ENCODE data around the gene NTRK3. TPM values are rescaled to one million over a fixed set of nuclear protein-coding genes. Genes with fewer than 3 reads are reported as not detected.

Gene NTRK3
- total RNA-seq, 4 donors from 2014 or later = 0.94 to 3.2 (median 1.8) TPM

DNA sequence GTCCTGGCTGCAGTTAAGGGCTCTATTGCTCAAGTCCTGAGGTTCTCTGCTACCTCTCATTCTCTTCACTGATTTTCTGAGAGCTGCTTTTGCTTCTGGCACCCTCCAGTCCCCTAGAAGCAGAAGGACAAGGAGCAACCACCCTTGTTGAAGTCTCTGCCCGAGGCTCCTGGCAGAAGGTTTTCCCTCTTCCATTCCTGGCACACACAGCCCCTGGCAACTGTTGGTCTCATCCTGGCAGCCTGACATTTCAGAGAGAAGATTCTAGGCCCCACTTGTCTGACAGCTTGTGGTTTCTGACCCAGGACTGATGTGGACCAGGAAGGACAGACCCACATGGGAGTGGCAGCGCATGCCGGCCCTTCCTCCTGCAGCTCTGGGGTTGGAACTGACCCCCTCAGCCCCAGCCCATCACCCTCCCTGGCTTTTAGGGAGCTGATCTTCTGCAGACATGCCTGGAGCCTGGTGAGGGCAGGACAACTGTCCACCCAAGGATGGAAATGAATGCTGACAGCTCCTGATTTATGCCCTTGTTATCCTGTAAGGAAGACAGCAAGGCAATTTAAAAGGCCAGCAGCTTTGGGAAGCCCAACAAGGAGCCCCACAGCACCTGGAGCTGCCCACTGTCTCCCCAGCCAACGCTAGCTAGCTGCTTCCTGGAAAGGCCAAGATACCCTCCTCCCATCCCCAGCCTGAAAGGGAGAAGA, 13.0 kb upstream of the NTRK3 start:
- 65 to 67% methylated on average over 2 to 4 of the region's 4 CpGs for WGBS, 2 donors
- intact Hi-C loops (cut with DNase I) = no loop called here

DNA sequence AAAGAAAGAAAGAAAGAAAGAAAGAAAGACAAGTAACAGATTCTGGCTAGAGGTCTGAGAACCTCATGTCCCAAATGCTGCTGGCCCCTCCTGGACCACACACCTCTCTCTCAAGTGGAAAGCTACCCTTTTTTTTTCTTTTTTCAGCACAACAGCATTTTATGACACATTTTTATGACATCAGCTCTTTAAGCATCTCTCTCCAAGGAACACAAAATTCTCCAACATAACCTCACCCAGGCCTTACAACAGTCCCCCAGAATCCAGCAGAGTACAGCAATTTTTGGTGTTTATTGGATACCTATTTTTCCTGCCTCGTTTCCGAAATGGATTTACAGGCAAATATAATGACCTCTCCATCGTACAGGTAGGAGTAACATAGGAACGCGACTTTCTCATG, 11.2 kb upstream of the NTRK3 start:
- no peaks in the 10 kb centered on the region for H3K9me3 ChIP-seq
- 78 to 79% methylated on average over 5 of the region's 5 CpGs for WGBS, 2 donors
- TF ChIP-seq, protein P1, sequence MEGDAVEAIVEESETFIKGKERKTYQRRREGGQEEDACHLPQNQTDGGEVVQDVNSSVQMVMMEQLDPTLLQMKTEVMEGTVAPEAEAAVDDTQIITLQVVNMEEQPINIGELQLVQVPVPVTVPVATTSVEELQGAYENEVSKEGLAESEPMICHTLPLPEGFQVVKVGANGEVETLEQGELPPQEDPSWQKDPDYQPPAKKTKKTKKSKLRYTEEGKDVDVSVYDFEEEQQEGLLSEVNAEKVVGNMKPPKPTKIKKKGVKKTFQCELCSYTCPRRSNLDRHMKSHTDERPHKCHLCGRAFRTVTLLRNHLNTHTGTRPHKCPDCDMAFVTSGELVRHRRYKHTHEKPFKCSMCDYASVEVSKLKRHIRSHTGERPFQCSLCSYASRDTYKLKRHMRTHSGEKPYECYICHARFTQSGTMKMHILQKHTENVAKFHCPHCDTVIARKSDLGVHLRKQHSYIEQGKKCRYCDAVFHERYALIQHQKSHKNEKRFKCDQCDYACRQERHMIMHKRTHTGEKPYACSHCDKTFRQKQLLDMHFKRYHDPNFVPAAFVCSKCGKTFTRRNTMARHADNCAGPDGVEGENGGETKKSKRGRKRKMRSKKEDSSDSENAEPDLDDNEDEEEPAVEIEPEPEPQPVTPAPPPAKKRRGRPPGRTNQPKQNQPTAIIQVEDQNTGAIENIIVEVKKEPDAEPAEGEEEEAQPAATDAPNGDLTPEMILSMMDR (IDR thresholded peaks at IDR 0.05) = no peak
- no peak for TF ChIP-seq POLR2A (IDR thresholded peaks at IDR 0.05)
- H3K36me3 ChIP-seq = no peaks in the 10 kb centered on the region
- no peaks in the 10 kb centered on the region for H3K27me3 ChIP-seq
- no peak for DNase-seq
- no peak overlapping the region for H3K4me3 ChIP-seq (replicated peaks in 1 of 3)
- H3K27ac ChIP-seq = no peak overlapping the region
- intact Hi-C loops (cut with DNase I) = no loop called here
- no peaks in the 10 kb centered on the region for H3K4me1 ChIP-seq

More for the DNA sequence above, 13.0 kb upstream of the NTRK3 start:
- no peak overlapping the region for H3K27ac ChIP-seq
- no peaks in the 10 kb centered on the region for H3K36me3 ChIP-seq
- no peak for TF ChIP-seq POLR2A (IDR thresholded peaks at IDR 0.05)
- no peaks in the 10 kb centered on the region for H3K9me3 ChIP-seq
- H3K4me1 ChIP-seq = no peaks in the 10 kb centered on the region
- no peak for DNase-seq
- H3K27me3 ChIP-seq = no peaks in the 10 kb centered on the region
- no peak overlapping the region for H3K4me3 ChIP-seq (replicated peaks in 1 of 3)

DNA sequence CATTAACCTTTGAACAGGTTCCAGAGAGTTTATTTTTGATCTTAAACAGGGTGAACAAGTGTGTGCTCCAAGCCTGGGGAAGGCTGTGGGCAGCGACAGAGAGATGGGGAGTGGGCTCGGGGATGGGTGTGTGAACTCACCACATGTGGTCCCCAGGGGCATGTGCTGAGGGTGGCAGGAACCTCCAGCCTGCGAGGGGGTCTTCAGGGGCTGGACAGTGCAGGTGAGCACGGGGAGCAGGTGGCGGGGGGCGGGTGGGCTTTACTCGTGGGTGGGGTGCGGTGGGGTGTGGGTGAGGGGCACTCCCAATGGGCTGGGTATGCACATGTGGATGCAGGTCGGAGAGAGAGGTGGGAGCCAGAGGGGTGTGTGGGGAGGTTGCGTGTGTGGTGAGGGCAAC, 9.6 kb upstream of the NTRK3 start:
- Histone ChIP-seq H3K36me3 (no peaks in the 10 kb centered on the region), H3K9me3 (no peaks in the 10 kb centered on the region), H3K4me1 (no peaks in the 10 kb centered on the region), H3K4me3 (replicated peaks in 1 of 3) (no peak overlapping the region), H3K27me3 (no peaks in the 10 kb centered on the region), H3K27ac (no peak overlapping the region)
- intact Hi-C loops (cut with DNase I) = no loop called here
- DNase-seq = no peak
- 83 to 87% methylated on average over 10 of the region's 10 CpGs for WGBS, 2 donors
- TF ChIP-seq, protein P1 (IDR thresholded peaks at IDR 0.05) = no peak
- no peak for TF ChIP-seq POLR2A (IDR thresholded peaks at IDR 0.05)

DNA sequence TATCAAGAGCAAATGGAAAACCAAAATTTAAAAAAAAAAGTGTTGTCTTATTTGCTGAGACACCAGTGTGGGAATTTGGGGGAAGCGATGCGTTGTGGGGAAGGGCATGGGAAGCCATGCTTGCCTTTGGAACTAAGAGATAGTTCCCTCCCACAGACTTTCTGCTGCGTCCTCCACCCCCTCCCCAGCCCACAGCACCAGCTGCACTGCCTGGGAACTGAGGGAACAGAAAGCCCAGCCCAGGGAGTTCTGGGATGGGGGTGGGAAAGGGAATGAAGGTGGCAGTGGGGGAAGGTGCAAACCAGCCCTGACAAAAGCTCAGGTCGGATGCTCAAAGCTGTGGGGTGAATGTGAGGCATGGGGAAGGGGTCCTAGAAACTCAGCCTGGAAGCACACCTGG, 8.1 kb upstream of the NTRK3 start:
- H3K4me1 ChIP-seq = no peaks in the 10 kb centered on the region
- H3K4me3 ChIP-seq (replicated peaks in 1 of 3) = no peak overlapping the region
- TF ChIP-seq, protein P1 (IDR thresholded peaks at IDR 0.05) = no peak
- TF ChIP-seq POLR2A (IDR thresholded peaks at IDR 0.05) = no peak
- H3K27ac ChIP-seq = no peak overlapping the region
- H3K36me3 ChIP-seq = no peaks in the 10 kb centered on the region
- 77 to 79% methylated on average over 4 of the region's 4 CpGs for WGBS, 2 donors
- DNase-seq = no peak
- intact Hi-C loops (cut with DNase I) = no loop called here
- H3K9me3 ChIP-seq = no peaks in the 10 kb centered on the region
- H3K27me3 ChIP-seq = no peaks in the 10 kb centered on the region

DNA sequence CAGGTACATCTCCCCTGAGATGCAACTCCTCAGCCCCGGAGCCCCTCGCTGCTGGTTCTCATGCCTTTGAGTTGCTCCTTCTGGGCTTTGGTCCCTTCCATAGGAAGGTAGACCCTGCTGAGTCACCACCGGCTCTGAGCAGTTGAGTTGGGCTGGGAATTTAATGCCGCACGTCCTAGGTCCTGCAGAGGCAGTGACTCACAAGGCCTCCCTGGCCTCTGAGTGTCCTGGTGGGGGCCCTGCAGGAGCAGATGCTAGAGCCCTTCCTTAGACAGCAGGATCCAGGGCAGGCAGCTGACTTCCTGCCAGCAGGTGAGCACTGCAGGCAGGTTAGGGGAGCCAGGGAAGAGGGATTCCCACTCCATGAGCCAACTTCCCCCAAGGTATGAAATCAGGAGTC, 5.5 kb upstream of the NTRK3 start:
- no peaks in the 10 kb centered on the region for H3K27me3 ChIP-seq
- TF ChIP-seq, protein P1 (IDR thresholded peaks at IDR 0.05) = no peak
- TF ChIP-seq POLR2A (IDR thresholded peaks at IDR 0.05) = no peak
- no peaks in the 10 kb centered on the region for H3K9me3 ChIP-seq
- H3K4me3 ChIP-seq (replicated peaks in 1 of 3) = no peak overlapping the region
- no peak for DNase-seq
- H3K4me1 ChIP-seq = no peaks in the 10 kb centered on the region
- 82 to 90% methylated on average over 4 to 5 of the region's 5 CpGs for WGBS, 2 donors
- no peak overlapping the region for H3K27ac ChIP-seq
- intact Hi-C loops (cut with DNase I) = no loop called here
- H3K36me3 ChIP-seq = no peaks in the 10 kb centered on the region

Data from thyroid gland (tissue), 4 donors.